K562 (cell line): ENCODE data around the gene RPS19. TPM values are rescaled to one million over a fixed set of nuclear protein-coding genes. Genes with fewer than 3 reads are reported as not detected.

ENCODE experiments used
- ATAC-seq: fragments of 200-7000 bp; cut with Tn5 transposase; 3 replicates; pipeline ENCODE4 v1.9.1; 2020; ENCODE audit warnings: moderate library complexity
- BruUV-seq: library from RNA; stranded (reverse); fragments of 400-500 nt; replicated peaks from 2 replicates; lab custom pipeline; 2021; lab: Mats Ljungman, UMichigan
- CTCF ChIA-PET: fragments of 300-600 bp; formaldehyde crosslinking; extraction: SDS; loops from one replicate; lab custom pipeline; 2021; ENCODE audit warnings: low intra/inter-chr PET ratio; lab: Yijun Ruan, JAX
- POLR2A ChIA-PET: fragments of 300-600, 350-650 bp; sonication (Branson Sonifier 250); formaldehyde crosslinking; extraction: SDS; loops from one replicate; lab custom pipeline; 2021; ENCODE audit warnings: antibody characterized with exemption, inconsistent platforms; lab: Yijun Ruan, JAX
- DNase-seq, 4 experiments: peaks; one replicate each; pipeline versions ENCODE4 v3.0.0 to v3.0.0-alpha.2; 2011 to 2018; ENCODE audit warnings: low spot score in 3 of 4, mixed read lengths in 3 of 4; ENCODE audit errors: extremely low read depth in 1 of 4
- FAIRE-seq: peaks from 2 replicates; lab custom pipeline; 2011; peaks lifted over from hg19 to GRCh38; lab: Jason Lieb, UNC
- H2AFZ ChIP-seq: 2 replicates; pipeline ENCODE4 v1.6.0; 2011; ENCODE audit warnings: low read depth, low read length, control low read depth, inconsistent platforms
- H3K27ac ChIP-seq: fragments of 200-600 bp; 3 replicates; pipeline ENCODE4 v1.8.0; 2011; ENCODE audit warnings: low read depth, mild to moderate bottlenecking, control low read depth, inconsistent platforms, low read length, moderate library complexity, mixed read lengths; ENCODE audit errors: extremely low read depth
- H3K27me3 ChIP-seq, 2 experiments: fragments of 300-600 bp in 1 of 2; 2 replicates in 1 of 2; 3 replicates in 1 of 2; pipeline versions ENCODE4 v1.6.0 to v1.8.0; 2011; ENCODE audit warnings: inconsistent platforms in 2 of 2, low read length in 2 of 2, mild to moderate bottlenecking in 1 of 2, mixed read lengths in 1 of 2, moderate library complexity in 1 of 2; ENCODE audit not compliant: control insufficient read depth in 2 of 2, insufficient read depth in 2 of 2
- H3K36me3 ChIP-seq: fragments of 300-600 bp; 3 replicates; pipeline ENCODE4 v1.8.0; 2011; ENCODE audit warnings: mild to moderate bottlenecking, low read length, inconsistent platforms; ENCODE audit not compliant: control insufficient read depth, insufficient read depth
- H3K4me1 ChIP-seq, 2 experiments: fragments of 200-600 bp in 1 of 2; replicated peaks in 1 of 2; 2 replicates in 1 of 2; 3 replicates in 1 of 2; pipeline versions ENCODE4 v1.5.1 to v1.8.0; 2011; ENCODE audit warnings: inconsistent platforms in 2 of 2, low read length in 2 of 2, mild to moderate bottlenecking in 1 of 2, mixed read lengths in 1 of 2, moderate library complexity in 1 of 2; ENCODE audit not compliant: control insufficient read depth in 2 of 2, insufficient read depth in 2 of 2
- H3K4me2 ChIP-seq: 2 replicates; pipeline ENCODE4 v1.6.1; 2011; ENCODE audit warnings: low read length, control low read depth, inconsistent platforms, mixed read lengths; ENCODE audit not compliant: insufficient read depth
- H3K4me3 ChIP-seq: fragments of 200-600 bp; sonication (generic), shearing (Covaris generic); 2 replicates; pipeline ENCODE4 v1.5.1; 2016; ENCODE audit warnings: control low read depth, inconsistent platforms
- H3K79me2 ChIP-seq: fragments of 200-600 bp; 3 replicates; pipeline ENCODE4 v1.8.0; 2011; ENCODE audit warnings: low read length, inconsistent platforms; ENCODE audit not compliant: control insufficient read depth, insufficient read depth
- H3K9ac ChIP-seq, 2 experiments: 2 replicates each; pipeline versions ENCODE4 v1.6.0 to v1.6.1; 2011; ENCODE audit warnings: low read depth in 2 of 2, low read length in 2 of 2, control low read depth in 1 of 2, inconsistent platforms in 1 of 2, mild to moderate bottlenecking in 1 of 2, mixed read lengths in 1 of 2; ENCODE audit not compliant: insufficient read depth in 1 of 2
- H3K9me1 ChIP-seq: one replicate; pipeline ENCODE4 v1.6.0; 2011; ENCODE audit warnings: inconsistent platforms, mild to moderate bottlenecking, low read length, moderate library complexity; ENCODE audit not compliant: control insufficient read depth, insufficient read depth
- H3K9me3 ChIP-seq: replicated peaks from 2 replicates; pipeline ENCODE4 v1.5.1; 2011; ENCODE audit warnings: low read depth, low read length, inconsistent platforms; ENCODE audit not compliant: control insufficient read depth, insufficient read depth
- H4K20me1 ChIP-seq: replicated peaks from 2 replicates; pipeline ENCODE4 v1.6.1; 2011; ENCODE audit warnings: low read length, inconsistent platforms, mixed read lengths; ENCODE audit not compliant: control insufficient read depth, insufficient read depth
- CEBPG ChIP-seq, 3 experiments: fragments of 200-800 bp in 1 of 3; sonication (Bioruptor generic) in 1 of 3; sonication (generic) in 1 of 3; formaldehyde crosslinking in 1 of 3; IDR thresholded peaks in 2 of 3; conservative IDR thresholded peaks in 1 of 3; 2 replicates each; pipeline versions ENCODE4 v1.6.1 to v1.8.0; 2016 to 2022; ENCODE audit warnings: missing compliant biosample characterization in 2 of 3, missing genetic modification characterization in 2 of 3, mild to moderate bottlenecking in 1 of 3, missing genetic modification reagents in 1 of 3
- CTBP1 ChIP-seq: fragments of 450-650 bp; IDR thresholded peaks from 2 replicates; pipeline ENCODE4 v1.6.1; 2016; ENCODE audit warnings: borderline replicate concordance
- MTF1 ChIP-seq: fragments of 250-450 bp; sonication (Bioruptor Pico); IDR thresholded peaks from 2 replicates; pipeline ENCODE4 v1.9.0; 2021; ENCODE audit warnings: moderate library complexity, mild to moderate bottlenecking, inconsistent platforms, borderline replicate concordance
- WGBS: fragments of 100-300 bp; shearing (Covaris generic); methylation state at CpG from one replicate; pipeline ENCODE4 v1.1.6; 2016; ENCODE audit warnings: low coverage, mixed read lengths; ENCODE audit not compliant: insufficient coverage; ENCODE audit errors: missing lambda C conversion rate; 5-methylcytosine and 5-hydroxymethylcytosine counted together
- in situ Hi-C: fragments of 300-500 bp; cut with MboI; formaldehyde crosslinking; loops from 4 replicates; pipeline ENCODE4 v1.15.0; 2018; ENCODE audit warnings: inconsistent platforms, mixed read lengths
- intact Hi-C: fragments of 100-400 bp; cut with micrococcal nuclease; formaldehyde crosslinking; loops from 2 replicates; pipeline ENCODE4 v1.14.2; 2022
- polyA plus RNA-seq, 8 experiments: library from polyadenylated mRNA; depleted of rRNA in 4 of 8; stranded (reverse) in 5 of 8; unstranded in 3 of 8; fragments of >200 nt; fragmentation: Nextera tagmentation in 2 of 8; fragmentation: Illumina TruSeq in 1 of 8; extraction: Ambion mirVana in 2 of 8; extraction: Trizol in 1 of 8; gene quantifications; 2 replicates each; pipeline versions ENCODE4 v1.2.1 to v1.2.3, GENCODE V29; 2011 to 2014; ENCODE audit warnings: inconsistent platforms in 1 of 8, missing spikeins in 1 of 8
- total RNA-seq, 7 experiments: library from RNA; depleted of rRNA in 6 of 7; stranded (reverse); fragments of >200 nt in 6 of 7; fragmentation: Illumina TruSeq in 2 of 7; extraction: Trizol in 2 of 7; gene quantifications; 2 replicates each; pipeline versions ENCODE4 v1.2.1 to v1.2.3, GENCODE V29; 2011 to 2021; ENCODE audit warnings: low replicate concordance in 1 of 7
- TF ChIP-seq, protein P1 (sequence below), 2 experiments: fragments of 450-650 bp in 1 of 2; sonication (generic) in 1 of 2; formaldehyde crosslinking in 1 of 2; IDR thresholded peaks in 1 of 2; conservative IDR thresholded peaks in 1 of 2; 2 replicates each; pipeline versions ENCODE4 v1.6.1 to v1.8.1; 2016 to 2023; ENCODE audit warnings: mild to moderate bottlenecking in 2 of 2, moderate library complexity in 2 of 2, inconsistent platforms in 1 of 2, missing genetic modification reagents in 1 of 2
- TF ChIP-seq, protein P2 (sequence below): fragments of 450-650 bp; formaldehyde crosslinking; IDR thresholded peaks from 2 replicates; pipeline ENCODE4 v1.4.0; 2022; ENCODE audit warnings: mild to moderate bottlenecking, moderate library complexity

RPS19 gene
- total and polyA plus RNA-seq, 9 of the 15 experiments (the other 6 are each of a cell fraction or from before 2014, with no cell fraction given) = 1,964 to 3,408 (median 2,747) TPM

GRCh38 chr19:41839211-41839610 lies 20.8 kb upstream of the RPS19 start:
- no peaks in the 10 kb centered on the region for H3K36me3 ChIP-seq
- H3K4me3 ChIP-seq = no peak overlapping the region
- DNase-seq = peak in 1 of 4 experiments; percentile 3
- H3K9me3 ChIP-seq = no peaks in the 10 kb centered on the region
- BruUV-seq = no TSS peak
- intact Hi-C loops = no loop called here
- H2AFZ ChIP-seq = peak overlapping the region; percentile 42
- H3K27me3 ChIP-seq = peaks cover 0 to 13% of the 10 kb centered on the region in 2 experiments; a peak in 4 of 5 replicates
- H4K20me1 ChIP-seq = 0 out of 2 replicates have a peak, but pooled peaks cover 2% of the 10 kb centered on the region
- peak overlapping the region in 1 of 2 experiments; percentile 0; a peak in 1 of 4 replicates for H3K9ac ChIP-seq
- 13% methylated on average over 2 of the region's 2 CpGs for WGBS
- TF ChIP-seq, protein P1, sequence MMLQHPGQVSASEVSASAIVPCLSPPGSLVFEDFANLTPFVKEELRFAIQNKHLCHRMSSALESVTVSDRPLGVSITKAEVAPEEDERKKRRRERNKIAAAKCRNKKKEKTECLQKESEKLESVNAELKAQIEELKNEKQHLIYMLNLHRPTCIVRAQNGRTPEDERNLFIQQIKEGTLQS (IDR thresholded peaks at IDR 0.05) = peak; percentile 66; the same call in 1 of the 2 replicates
- TF ChIP-seq, protein P1 (CRISPR knock-in tag; conservative IDR thresholded peaks at IDR 0.05) = no peak
- TF ChIP-seq CEBPG (CRISPR knock-in tag; IDR thresholded peaks at IDR 0.05) (peak; percentile 53; the same call in 1 of the 2 replicates), CEBPG (tag; conservative IDR thresholded peaks at IDR 0.05 in 1 of 2, IDR thresholded peaks at IDR 0.05 in 1 of 2) (peak in 1 of 2 experiments; percentile 77; a peak in 2 of 4 replicates), CTBP1 (0 out of 2 replicates have a peak, but pooled peaks have one; percentile 19), MTF1 (CRISPR knock-in tag) (no peak)
- TF ChIP-seq, protein P2, sequence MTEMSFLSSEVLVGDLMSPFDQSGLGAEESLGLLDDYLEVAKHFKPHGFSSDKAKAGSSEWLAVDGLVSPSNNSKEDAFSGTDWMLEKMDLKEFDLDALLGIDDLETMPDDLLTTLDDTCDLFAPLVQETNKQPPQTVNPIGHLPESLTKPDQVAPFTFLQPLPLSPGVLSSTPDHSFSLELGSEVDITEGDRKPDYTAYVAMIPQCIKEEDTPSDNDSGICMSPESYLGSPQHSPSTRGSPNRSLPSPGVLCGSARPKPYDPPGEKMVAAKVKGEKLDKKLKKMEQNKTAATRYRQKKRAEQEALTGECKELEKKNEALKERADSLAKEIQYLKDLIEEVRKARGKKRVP (CRISPR knock-in tag) = 0 out of 2 replicates have a peak, but pooled peaks have one; percentile 25
- TF ChIP-seq, all 486 proteins: peak for 4
- H3K4me1 ChIP-seq = peaks cover 23 to 32% of the 10 kb centered on the region in 2 experiments; a peak in 4 of 5 replicates
- ChIA-PET CTCF (no interaction called here), POLR2A (interaction anchor here (2.4 to 3.1 kb wide), 2 partner anchors 13 to 21 kb away, joined by 7 to 14 read pairs; partner anchors contain the start of gene RPS19)
- in situ Hi-C loops = no loop called here
- no peak overlapping the region for H3K27ac ChIP-seq
- FAIRE-seq = no peak
- no peaks in the 10 kb centered on the region for H3K9me1 ChIP-seq
- H3K79me2 ChIP-seq = no peaks in the 10 kb centered on the region
- ATAC-seq = peak; percentile 25
- peak overlapping the region; percentile 12; the same call in 1 of the 2 replicates for H3K4me2 ChIP-seq
